B cell (primary cell): Measurements from ENCODE around the gene DKKL1. TPM values are rescaled to one million over a fixed set of nuclear protein-coding genes. Genes with fewer than 3 reads are reported as not detected.

ENCODE experiments used
- ATAC-seq: fragments of 200-7000 bp; cut with Tn5 transposase; one replicate; pipeline ENCODE4 v1.10.0; 2021; ENCODE audit warnings: low read depth, mild to moderate bottlenecking, moderate number of reproducible peaks, moderate library complexity
- CTCF ChIA-PET: fragments of 350-600 bp; sonication (Branson Sonifier 250); formaldehyde crosslinking; loops from one replicate; lab custom pipeline; 2021; ENCODE audit warnings: antibody characterized with exemption, inconsistent platforms; lab: Charles Lee
- POLR2A ChIA-PET: fragments of 350-600 bp; sonication (Branson Sonifier 250); formaldehyde crosslinking; loops from one replicate; lab custom pipeline; 2021; ENCODE audit warnings: antibody characterized with exemption; lab: Charles Lee
- DNase-seq: peaks from one replicate; pipeline ENCODE4 v3.0.0; 2013
- H2AFZ ChIP-seq: 2 replicates; pipeline ENCODE4 v1.6.1; 2012; ENCODE audit warnings: mild to moderate bottlenecking, low read depth, low read length; ENCODE audit not compliant: insufficient read depth, poor library complexity, severe bottlenecking
- H3K27ac ChIP-seq, 2 donors: 1 replicate in 1 of 2; 2 replicates in 1 of 2; pipeline ENCODE4 v1.5.1; 2012 to 2013; ENCODE audit warnings: low read length in 2 of 2, mild to moderate bottlenecking in 2 of 2, moderate library complexity in 1 of 2
- H3K27me3 ChIP-seq, 4 experiments: fragments of 200-600 bp in 1 of 4; sonication (generic) in 1 of 4; replicated peaks in 1 of 4; 1 replicate in 2 of 4; 2 replicates in 2 of 4; pipeline versions ENCODE4 v1.6.1 to v1.7.0; 2013 to 2016; ENCODE audit warnings: low read length in 3 of 4, mild to moderate bottlenecking in 2 of 4, mixed read lengths in 1 of 4, moderate library complexity in 1 of 4; ENCODE audit not compliant: insufficient read depth in 4 of 4, control insufficient read depth in 3 of 4; ENCODE audit errors: control extremely low read depth in 1 of 4
- H3K36me3 ChIP-seq, 2 experiments: replicated peaks in 1 of 2; 1 replicate in 1 of 2; 2 replicates in 1 of 2; pipeline versions ENCODE4 v1.6.1 to v1.7.1; 2013; ENCODE audit warnings: low read length in 1 of 2; ENCODE audit not compliant: insufficient read depth in 2 of 2, control insufficient read depth in 1 of 2; ENCODE audit errors: control extremely low read depth in 1 of 2, extremely low read depth in 1 of 2
- H3K4me1 ChIP-seq, 2 donors: fragments of 200-600 bp in 1 of 2; sonication (generic) in 1 of 2; 1 replicate in 1 of 2; 2 replicates in 1 of 2; pipeline versions ENCODE4 v1.5.1 to v1.6.1; 2013 to 2017; ENCODE audit warnings: low read length in 2 of 2; ENCODE audit not compliant: control insufficient read depth in 2 of 2, insufficient read depth in 2 of 2
- H3K4me2 ChIP-seq: replicated peaks from 2 replicates; pipeline ENCODE3; 2012; ENCODE audit warnings: mild to moderate bottlenecking, low read depth, low read length; ENCODE audit not compliant: poor library complexity, severe bottlenecking
- H3K4me3 ChIP-seq, 5 experiments: fragments of 200-600 bp in 1 of 5; sonication (generic) in 1 of 5; 1 replicate in 3 of 5; 2 replicates in 2 of 5; pipeline versions ENCODE4 v1.5.1 to v1.7.0; 2011 to 2016; ENCODE audit warnings: low read length in 4 of 5, mild to moderate bottlenecking in 4 of 5, low read depth in 2 of 5, control low read depth in 1 of 5, moderate library complexity in 1 of 5; ENCODE audit not compliant: insufficient read depth in 1 of 5; ENCODE audit errors: control extremely low read depth in 1 of 5, extremely low read depth in 1 of 5
- H3K79me2 ChIP-seq: fragments of 200-600 bp; sonication (generic); one replicate; pipeline ENCODE4 v1.6.0; 2016; ENCODE audit warnings: low read length; ENCODE audit not compliant: control insufficient read depth, insufficient read depth
- H3K9ac ChIP-seq: fragments of 200-600 bp; sonication (generic); 2 replicates; pipeline ENCODE4 v1.6.1; 2017; ENCODE audit warnings: mild to moderate bottlenecking, low read length, moderate library complexity
- H3K9me3 ChIP-seq, 3 donors: one replicate each; pipeline versions ENCODE4 v1.6.1 to v1.7.1; 2013; ENCODE audit warnings: low read length in 2 of 3; ENCODE audit not compliant: control insufficient read depth in 2 of 3, insufficient read depth in 1 of 3; ENCODE audit errors: control extremely low read depth in 1 of 3
- H4K20me1 ChIP-seq: 2 replicates; pipeline ENCODE4 v1.6.0; 2012; ENCODE audit warnings: mild to moderate bottlenecking, low read length; ENCODE audit not compliant: insufficient read depth, control insufficient read depth, poor library complexity, severe bottlenecking
- H3K27ac Mint-ChIP-seq: one replicate; pipeline ENCODE4 v1.8.0; 2021; ENCODE audit warnings: mixed read lengths
- H3K27me3 Mint-ChIP-seq: one replicate; pipeline ENCODE4 v1.8.0; 2021; ENCODE audit warnings: mixed read lengths
- H3K4me1 Mint-ChIP-seq: one replicate; pipeline ENCODE4 v1.8.0; 2021; ENCODE audit warnings: mixed read lengths
- H3K4me3 Mint-ChIP-seq: one replicate; pipeline ENCODE4 v1.8.0; 2021; ENCODE audit warnings: mixed read lengths
- H3K9me3 Mint-ChIP-seq: one replicate; pipeline ENCODE4 v1.8.0; 2022; ENCODE audit warnings: mixed read lengths; ENCODE audit not compliant: insufficient read depth
- CTCF ChIP-seq: fragments of 200-600 bp; IDR thresholded peaks from one replicate; pipeline ENCODE4 v1.8.0; 2022; ENCODE audit warnings: antibody characterized with exemption, mild to moderate bottlenecking
- EZH2 ChIP-seq: IDR thresholded peaks from 2 replicates; pipeline ENCODE4 v1.6.1; 2012; ENCODE audit warnings: borderline replicate concordance, low read depth, mild to moderate bottlenecking, moderate library complexity, low read length; ENCODE audit not compliant: insufficient read depth, poor library complexity, severe bottlenecking
- WGBS: methylation state at CpG from one replicate; pipeline ENCODE4 v1.1.5; 2013; ENCODE audit warnings: missing lambda C conversion rate; ENCODE audit not compliant: insufficient coverage; 5-methylcytosine and 5-hydroxymethylcytosine counted together
- intact Hi-C: fragments of 100-400 bp; cut with micrococcal nuclease; formaldehyde crosslinking; loops from one replicate; pipeline ENCODE4 v1.10.0; 2022
- polyA plus RNA-seq: library from polyadenylated mRNA; depleted of rRNA; stranded (reverse); fragments of >200 nt; gene quantifications from 2 replicates; pipeline ENCODE4 v1.2.3, GENCODE V29; 2012
- total RNA-seq, 2 donors: library from RNA; stranded (reverse); fragments of 120-200 nt in 1 of 2; gene quantifications; 1 replicate in 1 of 2; 2 replicates in 1 of 2; pipeline versions ENCODE4 v1.2.3 to v1.2.4, GENCODE V29; 2013 to 2022

The DKKL1 gene
- total and polyA plus RNA-seq, 2 donors (not counting 1 experiment from before 2014, with no cell fraction given): 1.2 to 1.6 TPM

DNA sequence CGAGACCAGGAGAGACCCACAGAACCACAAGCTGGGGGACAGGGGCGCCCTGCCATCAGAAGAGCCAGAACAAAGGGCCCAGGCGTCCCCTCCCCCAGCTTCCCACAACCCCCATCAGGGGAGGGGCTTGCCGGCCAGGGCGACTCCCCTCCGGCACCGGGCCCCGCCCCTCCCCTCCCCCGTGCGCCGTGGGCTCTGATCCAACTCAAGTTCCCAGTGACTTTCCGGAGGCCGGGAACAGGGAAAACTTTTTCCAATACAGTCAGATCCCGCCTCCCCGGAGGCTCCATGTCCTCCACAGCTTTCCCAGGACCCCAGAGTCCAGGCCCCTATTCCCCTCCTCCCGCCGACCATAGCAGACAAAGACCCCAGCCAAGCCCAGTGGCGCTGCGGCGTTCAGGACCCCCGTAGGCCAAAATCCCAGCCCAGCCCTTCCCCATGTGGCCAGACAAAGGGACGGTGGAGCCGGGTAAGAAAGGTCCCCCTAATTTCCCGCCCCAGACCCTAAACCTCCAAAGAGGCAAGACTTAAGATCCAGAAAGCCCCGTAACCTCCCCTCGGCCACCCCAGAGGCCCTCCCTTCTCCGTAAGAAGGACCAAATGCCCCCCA lies 2.1 kb upstream of the DKKL1 start:
- Histone ChIP-seq H3K4me2 (peak overlapping the region; percentile 98), H3K27ac (peak overlapping the region; percentile 57 to 70), H3K9ac (peak overlapping the region; percentile 65), H3K9me3 (peaks cover 0 to 8% (median 4%) of the 10 kb centered on the region in 3 donors), H3K4me1 (peaks cover 58 to 70% of the 10 kb centered on the region in 2 donors), H3K27me3 (peaks cover 0 to 10% (median 3%) of the 10 kb centered on the region in 4 experiments), H3K4me3 (peak overlapping the region in 4 of 5 experiments; percentile 45 to 83 (median 58)), H3K79me2 (no peaks in the 10 kb centered on the region), H2AFZ (peak overlapping the region; percentile 77), H4K20me1 (no peaks in the 10 kb centered on the region), H3K36me3 (no peaks in the 10 kb centered on the region)
- Mint-ChIP-seq H3K4me1 (peaks cover 51% of the 10 kb centered on the region), H3K9me3 (no peaks in the 10 kb centered on the region), H3K27ac (peak overlapping the region; percentile 84), H3K4me3 (no peak overlapping the region), H3K27me3 (no peaks in the 10 kb centered on the region)
- POLR2A ChIA-PET: interaction anchor here (1.0 to 2.7 kb wide), 3 partner anchors 20 to 26 kb away, joined by 4 to 11 read pairs (median 5); partner anchors contain the start of gene CD37
- ATAC-seq (no peak), DNase-seq (peak; percentile 67)
- WGBS: 12% methylated on average over 21 of the region's 27 CpGs
- TF ChIP-seq EZH2 (no peak), CTCF (no peak)
- CTCF ChIA-PET: interaction anchor here (0.6 kb wide), 1 partner anchor 33 kb away, joined by 3 read pairs; no protein-coding TSS in a partner anchor
- intact Hi-C loops: loop anchor here (5.0 kb wide), 1 partner anchor 34 kb away; the partner anchor contains the start of gene SLC6A16
